Sigmoid colon (tissue), 3 donors: ENCODE results near the gene ABCD2.

Source experiments
- CTCF ChIP-seq, 4 experiments: fragments of 450-650 bp in 3 of 4; fragments of 200-600 bp in 1 of 4; IDR thresholded peaks; one replicate each; pipeline ENCODE4 v1.5.1; 2016 to 2019; ENCODE audit warnings: antibody characterized with exemption in 4 of 4, mild to moderate bottlenecking in 3 of 4, moderate library complexity in 2 of 4
- POLR2A ChIP-seq, 2 donors: fragments of 450-650 bp; IDR thresholded peaks; one replicate each; pipeline ENCODE4 v1.6.1; 2016; ENCODE audit warnings: antibody characterized with exemption in 2 of 2, mild to moderate bottlenecking in 2 of 2, moderate library complexity in 2 of 2

- no peak for TF ChIP-seq CTCF (IDR thresholded peaks at IDR 0.05)
- TF ChIP-seq POLR2A (IDR thresholded peaks at IDR 0.05) = no peak
Observed at GRCh38 chr12:39628836-39629235, 9.2 kb upstream of the ABCD2 start.
